Measurements from ENCODE around the gene PGPEP1. TPM values are rescaled to one million over a fixed set of nuclear protein-coding genes. Genes with fewer than 3 reads are reported as not detected.
"Not testable (repeated sequence)": the region's sequence is repeated elsewhere in the genome, so short reads cannot be mapped to it uniquely, and the experiment has no call there.

The PGPEP1 gene
- total RNA-seq, 2 donors from 2014 or later = 38.9 to 46.0 TPM

DNA sequence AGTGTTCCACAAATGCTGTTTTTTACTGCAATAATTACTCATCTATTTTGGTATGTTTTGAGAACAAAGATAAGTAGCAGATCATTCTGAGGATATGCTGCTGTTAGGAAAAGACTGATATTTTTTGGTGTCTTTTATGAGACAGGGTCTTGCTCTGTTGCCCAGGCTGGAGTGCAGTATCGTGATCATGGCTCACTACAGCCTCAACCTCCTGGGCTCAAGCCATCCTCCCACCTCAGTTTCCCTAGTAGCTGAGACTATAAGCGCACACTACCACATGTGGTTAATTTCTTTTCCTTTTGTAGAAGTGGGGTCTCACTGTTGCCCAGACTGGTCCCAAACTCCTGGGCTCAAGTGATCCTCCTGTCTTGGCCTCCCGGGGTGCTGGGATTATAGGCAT lies 27.0 kb upstream of the PGPEP1 start:
- no peak for ATAC-seq (replicated peaks)
- Mint-ChIP-seq H3K27me3 (no peaks in the 10 kb centered on the region), H3K4me1 (no peaks in the 10 kb centered on the region), H3K4me3 (no peak overlapping the region), H3K9me3 (no peaks in the 10 kb centered on the region), H3K27ac (no peak overlapping the region), H3K36me3 (ENCODE audit: low read depth) (peaks cover 65% of the 10 kb centered on the region)

DNA sequence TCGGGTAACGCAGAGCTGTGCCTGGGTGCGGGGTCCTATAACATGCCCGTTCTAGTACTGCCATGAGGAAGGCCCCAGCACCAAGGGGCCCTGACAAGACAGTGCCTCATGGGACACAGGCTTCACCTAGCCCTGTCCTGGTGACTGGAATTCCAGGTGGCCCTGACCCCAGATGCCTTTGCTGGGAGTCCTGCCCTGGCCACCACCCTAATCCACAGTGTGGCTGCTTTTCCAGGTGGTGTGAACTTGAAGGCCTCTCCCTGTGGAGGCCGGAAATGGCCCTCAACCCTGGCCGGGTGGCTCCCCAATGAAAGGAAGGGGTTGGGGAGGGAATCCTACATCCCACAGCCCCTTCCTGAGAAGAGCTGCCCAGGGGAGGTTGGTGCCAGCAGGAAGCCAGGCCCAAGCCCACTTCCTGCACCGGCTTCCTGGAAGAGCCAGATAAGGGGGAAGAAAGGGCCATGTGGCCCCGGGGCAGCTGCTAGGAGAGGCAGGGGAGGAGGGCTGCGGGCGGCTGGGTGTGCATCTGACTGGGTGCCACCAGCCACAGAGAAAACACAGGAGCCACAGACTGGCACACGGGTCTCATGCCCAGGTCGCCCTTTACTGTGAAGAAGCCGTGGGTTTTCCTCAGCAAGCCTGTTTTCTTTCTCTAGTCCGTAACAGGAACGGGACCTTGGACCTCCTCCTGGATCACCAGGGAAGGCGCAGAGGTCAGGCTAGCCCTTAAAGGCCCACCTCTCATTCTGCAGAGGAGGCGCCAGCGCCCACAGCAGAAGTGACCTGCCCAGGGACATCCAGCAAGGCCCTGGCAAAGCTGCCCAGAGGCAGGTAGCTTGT lies 22.2 kb upstream of the PGPEP1 start:
- H3K27ac Mint-ChIP-seq = peak overlapping the region; percentile 92
- H3K4me3 Mint-ChIP-seq = peak overlapping the region; percentile 92
- peaks cover 75% of the 10 kb centered on the region for H3K36me3 Mint-ChIP-seq (ENCODE audit: low read depth)
- ATAC-seq (replicated peaks) = peak; percentile 47
- H3K9me3 Mint-ChIP-seq = no peaks in the 10 kb centered on the region
- no peaks in the 10 kb centered on the region for H3K27me3 Mint-ChIP-seq
- peaks cover 26% of the 10 kb centered on the region for H3K4me1 Mint-ChIP-seq

DNA sequence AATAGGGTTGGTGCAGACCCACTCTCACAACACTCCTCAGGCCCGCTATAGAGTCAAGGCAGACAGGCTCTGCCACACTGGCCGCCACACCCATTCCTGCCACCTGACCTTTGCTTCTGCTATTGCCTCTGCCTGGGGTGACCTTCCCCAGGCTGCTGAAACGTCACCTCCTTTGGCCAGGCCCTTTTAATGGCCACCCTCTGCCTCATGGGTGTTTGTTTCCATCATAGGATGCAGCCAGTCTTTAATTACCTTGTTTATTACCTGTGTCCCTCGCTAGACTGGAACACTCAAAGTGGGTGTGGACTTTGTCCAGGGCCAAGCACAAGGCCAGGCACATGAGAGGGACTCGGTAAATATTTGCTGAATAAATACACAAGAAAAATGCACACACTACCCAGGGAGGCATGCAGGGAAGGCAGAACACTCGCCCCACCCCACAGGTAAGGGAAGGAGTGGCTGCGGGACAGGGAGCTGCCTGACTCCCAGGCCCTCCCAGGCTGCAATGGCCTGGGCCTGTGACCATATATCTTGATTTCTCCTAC lies 20.7 kb upstream of the PGPEP1 start:
- peak overlapping the region; percentile 92 for H3K4me3 Mint-ChIP-seq
- no peaks in the 10 kb centered on the region for H3K27me3 Mint-ChIP-seq
- no peaks in the 10 kb centered on the region for H3K9me3 Mint-ChIP-seq
- no peak for ATAC-seq (replicated peaks)
- peaks cover 60% of the 10 kb centered on the region for H3K36me3 Mint-ChIP-seq (ENCODE audit: low read depth)
- peaks cover 30% of the 10 kb centered on the region for H3K4me1 Mint-ChIP-seq
- peak overlapping the region; percentile 61 for H3K27ac Mint-ChIP-seq

DNA sequence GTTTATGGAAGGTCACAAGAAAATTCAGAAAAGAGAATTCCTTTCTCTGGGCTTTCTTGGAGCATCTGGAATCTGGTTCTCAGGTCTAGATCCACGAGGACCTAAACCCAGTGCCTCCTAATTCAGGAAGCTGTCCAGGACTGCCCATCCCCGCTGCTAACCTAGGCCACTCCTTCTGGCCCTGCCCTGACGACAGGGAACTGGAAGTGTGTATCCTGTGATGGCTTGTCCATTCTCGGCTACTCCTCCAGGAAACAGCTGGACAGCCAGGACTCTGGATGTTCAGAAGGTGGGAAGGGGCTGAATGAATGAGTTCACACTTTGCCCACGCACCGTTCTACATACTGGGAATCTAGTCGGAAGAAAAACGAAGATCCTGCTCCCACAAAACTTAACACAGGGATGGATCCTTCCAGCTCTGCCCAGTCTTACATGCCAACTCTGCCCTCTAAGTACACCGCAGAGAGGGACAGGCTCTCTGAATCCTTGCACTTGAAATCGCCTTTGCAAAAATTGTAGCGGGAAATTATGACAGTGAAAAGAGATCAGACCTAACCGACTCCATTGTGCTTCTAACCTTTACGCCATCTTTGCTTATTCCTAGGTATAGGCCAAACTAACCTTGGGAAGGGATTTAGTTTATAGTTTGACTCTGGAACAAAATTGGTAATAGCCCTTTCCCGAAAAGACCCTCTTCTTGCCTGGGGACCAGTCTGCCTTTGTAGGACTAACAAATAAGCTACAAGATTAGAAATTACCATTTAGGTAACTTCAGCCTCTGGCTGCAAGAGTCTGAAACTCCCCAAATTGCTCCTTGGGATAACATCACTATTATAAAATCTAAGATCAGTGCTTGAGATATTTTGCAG lies 19.3 kb upstream of the PGPEP1 start:
- Mint-ChIP-seq H3K27me3 (no peaks in the 10 kb centered on the region), H3K4me3 (peak overlapping the region; percentile 92), H3K36me3 (ENCODE audit: low read depth) (peaks cover 45% of the 10 kb centered on the region), H3K9me3 (no peaks in the 10 kb centered on the region), H3K4me1 (peaks cover 30% of the 10 kb centered on the region), H3K27ac (peak overlapping the region; percentile 94)
- ATAC-seq (replicated peaks) = no peak

DNA sequence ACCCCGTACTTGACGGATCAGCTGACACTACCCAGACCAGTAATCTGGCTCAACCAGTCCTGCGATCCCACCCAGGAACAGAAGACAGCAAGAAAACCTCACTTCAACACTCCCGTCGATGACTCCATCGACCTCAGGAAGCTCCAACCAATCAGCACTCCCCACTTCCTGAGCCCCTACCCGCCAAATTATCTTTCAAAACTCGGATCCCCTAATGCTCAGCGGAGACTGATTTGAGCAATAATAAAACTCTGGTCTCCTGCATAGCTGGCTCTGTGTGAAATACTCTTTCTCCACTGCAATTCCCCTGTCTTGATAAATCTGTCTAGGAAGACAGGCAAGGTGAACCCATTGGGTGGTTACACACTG lies 18.7 kb upstream of the PGPEP1 start:
- Mint-ChIP-seq H3K9me3 (no peaks in the 10 kb centered on the region), H3K36me3 (ENCODE audit: low read depth) (peaks cover 41% of the 10 kb centered on the region), H3K27me3 (no peaks in the 10 kb centered on the region), H3K27ac (peak overlapping the region; percentile 94), H3K4me3 (peak overlapping the region; percentile 92), H3K4me1 (peaks cover 30% of the 10 kb centered on the region)
- ATAC-seq (replicated peaks) = no peak

DNA sequence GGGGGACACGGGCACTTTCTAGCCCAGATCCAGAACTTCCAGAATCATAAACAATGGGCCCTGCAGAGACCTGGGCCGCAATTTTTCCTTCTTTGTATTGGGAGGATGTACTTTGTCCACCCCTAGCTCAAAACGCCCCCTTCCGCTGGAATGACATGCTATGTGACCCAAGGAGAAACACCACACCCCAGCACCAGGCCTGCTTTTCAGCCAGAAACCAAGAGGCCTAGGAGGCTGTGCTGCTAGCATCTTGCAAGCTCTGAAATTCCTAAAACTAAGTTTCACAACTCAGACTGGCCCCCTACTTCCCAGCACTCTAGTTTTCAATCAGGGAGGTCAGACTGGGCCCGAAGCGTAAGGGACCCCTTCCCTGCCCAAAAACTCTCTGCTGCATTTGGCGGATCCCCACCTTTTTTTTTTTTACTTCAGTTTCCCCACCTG lies 18.1 kb upstream of the PGPEP1 start:
- Mint-ChIP-seq H3K4me1 (peaks cover 30% of the 10 kb centered on the region), H3K27me3 (no peaks in the 10 kb centered on the region), H3K27ac (peak overlapping the region; percentile 94), H3K4me3 (peak overlapping the region; percentile 92), H3K9me3 (no peaks in the 10 kb centered on the region), H3K36me3 (ENCODE audit: low read depth) (peaks cover 40% of the 10 kb centered on the region)
- ATAC-seq (replicated peaks) = peak; percentile 24

DNA sequence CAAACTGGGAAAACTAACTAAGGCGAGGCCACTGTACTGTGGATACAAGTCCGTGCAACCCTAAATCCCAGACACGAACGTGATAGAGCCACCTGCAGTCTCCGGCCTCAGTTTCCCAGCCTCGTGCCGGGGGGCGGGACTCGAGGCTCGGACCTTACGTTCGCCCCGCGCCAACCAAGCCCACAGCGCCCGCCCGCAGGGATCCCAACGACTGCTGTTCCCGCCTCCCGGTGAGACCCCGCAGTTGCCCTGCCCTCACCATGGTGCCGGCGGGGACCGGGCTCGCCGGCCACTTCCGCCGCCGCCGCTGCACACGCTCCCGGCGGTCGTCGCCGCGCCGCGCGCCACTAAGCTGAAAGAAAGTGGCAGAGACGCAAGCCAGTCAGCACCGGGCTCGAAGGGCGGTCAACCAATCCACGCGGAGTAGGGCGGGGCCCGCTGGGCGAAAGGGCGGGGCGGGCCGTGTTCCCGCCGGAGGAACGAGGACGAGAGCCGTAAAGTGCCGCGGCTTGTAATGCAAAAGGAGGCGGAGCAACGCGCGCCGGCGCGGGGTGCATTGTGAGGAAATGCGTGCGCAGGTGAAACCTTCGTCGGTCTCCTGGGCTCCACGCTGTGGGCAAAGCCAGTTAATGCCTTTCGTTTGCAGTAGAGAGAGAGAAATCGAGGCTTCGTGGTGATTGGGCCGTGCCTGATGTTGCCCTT lies 17.5 kb upstream of the PGPEP1 start, which contains the start of gene LSM4:
LSM4 (minus strand) TSS at position 318 of the 702 bp plus-strand sequence; CDS start at position 262, 56 bp downstream.
- Mint-ChIP-seq H3K36me3 (ENCODE audit: low read depth) (peaks cover 37% of the 10 kb centered on the region), H3K4me1 (peaks cover 30% of the 10 kb centered on the region), H3K4me3 (peak within 1 kb of the TSS; percentile 92), H3K9me3 (no peaks in the 10 kb centered on the region), H3K27me3 (no peaks in the 10 kb centered on the region), H3K27ac (peak within 1 kb of the TSS; percentile 94)
- peak; percentile 95 for ATAC-seq (replicated peaks)

DNA sequence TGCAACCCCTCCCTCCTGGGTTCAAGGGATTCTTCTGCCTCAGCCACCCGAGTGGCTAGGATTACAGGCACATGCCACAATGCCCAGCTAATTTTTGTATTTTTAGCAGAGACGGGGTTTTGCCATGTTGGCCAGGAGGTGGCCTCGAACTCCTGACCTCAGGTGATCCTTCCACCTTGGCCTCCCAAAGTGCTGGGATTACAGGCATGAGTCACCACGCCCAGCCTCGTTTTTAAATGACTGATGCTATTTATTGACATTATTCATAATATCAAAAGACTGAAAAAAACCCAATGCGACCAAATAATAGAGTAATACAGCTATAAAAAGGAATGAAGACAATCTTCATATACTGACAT lies 16.0 kb upstream of the PGPEP1 start:
- Mint-ChIP-seq H3K36me3 (ENCODE audit: low read depth) (peaks cover 29% of the 10 kb centered on the region), H3K4me1 (peaks cover 30% of the 10 kb centered on the region), H3K4me3 (peak overlapping the region; percentile 92)
- not testable (repeated sequence) for H3K27me3 Mint-ChIP-seq; ATAC-seq (replicated peaks); H3K9me3 Mint-ChIP-seq; H3K27ac Mint-ChIP-seq

DNA sequence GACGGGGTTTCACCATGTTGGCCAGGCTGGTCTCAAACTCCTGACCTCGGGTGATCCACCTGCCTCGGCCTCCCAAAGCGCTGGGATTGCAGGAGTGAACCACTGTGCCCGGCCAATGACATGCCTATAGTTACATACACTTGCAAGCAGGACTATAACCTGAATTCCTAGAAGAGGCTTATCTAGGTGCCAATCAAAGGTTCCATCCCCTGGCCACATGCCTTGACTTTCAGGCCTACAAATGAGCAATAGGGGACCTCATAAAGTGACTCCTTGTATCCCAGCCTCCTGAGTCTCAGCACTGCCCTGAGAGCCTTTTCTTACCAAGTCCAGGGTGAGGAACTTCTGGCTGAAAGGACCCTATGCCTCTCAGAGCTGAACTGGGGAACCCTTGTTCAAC lies 13.6 kb upstream of the PGPEP1 start:
- Mint-ChIP-seq H3K4me1 (peaks cover 19% of the 10 kb centered on the region), H3K27ac (no peak overlapping the region), H3K27me3 (no peaks in the 10 kb centered on the region), H3K36me3 (ENCODE audit: low read depth) (peaks cover 8% of the 10 kb centered on the region), H3K9me3 (no peaks in the 10 kb centered on the region), H3K4me3 (no peak overlapping the region)
- no peak for ATAC-seq (replicated peaks)

DNA sequence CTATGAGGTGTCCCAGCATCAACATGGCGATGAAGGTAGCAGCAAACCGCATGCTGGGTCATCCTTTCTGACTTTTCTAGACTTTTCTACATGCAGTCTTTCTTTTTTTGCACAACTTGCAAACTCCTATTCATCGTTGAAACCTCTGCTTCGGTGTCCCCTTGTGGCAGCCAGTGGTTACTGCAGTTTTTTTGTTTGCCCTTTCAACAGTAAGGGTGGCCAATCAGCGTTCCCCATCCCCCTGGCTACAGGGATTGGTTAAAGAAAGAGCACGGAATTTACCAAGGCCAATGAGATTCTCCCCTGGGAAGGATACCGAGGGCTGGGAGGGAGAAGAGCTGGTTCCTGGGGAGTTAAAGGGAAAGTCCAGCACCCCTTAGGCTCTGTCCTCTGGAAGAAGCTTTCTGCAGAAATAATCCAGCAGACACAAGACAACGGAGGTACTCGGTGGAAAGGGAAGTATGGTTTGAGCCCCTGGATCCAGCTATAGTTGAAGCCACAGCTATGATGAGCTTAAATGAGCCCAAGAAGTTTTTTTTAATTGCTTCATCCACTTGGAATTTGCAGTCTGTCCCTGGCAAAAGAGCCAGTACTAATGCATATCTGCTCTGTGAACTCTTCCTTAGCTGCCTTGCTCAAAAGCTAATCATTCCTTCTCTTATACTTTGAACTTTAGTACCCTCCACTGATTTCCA lies 11.9 kb upstream of the PGPEP1 start:
- ATAC-seq (replicated peaks) = peak; percentile 100
- Mint-ChIP-seq H3K4me1 (peaks cover 10% of the 10 kb centered on the region), H3K4me3 (peak overlapping the region; percentile 74), H3K9me3 (no peaks in the 10 kb centered on the region), H3K27me3 (no peaks in the 10 kb centered on the region), H3K36me3 (ENCODE audit: low read depth) (no peaks in the 10 kb centered on the region), H3K27ac (peak overlapping the region; percentile 83)

DNA sequence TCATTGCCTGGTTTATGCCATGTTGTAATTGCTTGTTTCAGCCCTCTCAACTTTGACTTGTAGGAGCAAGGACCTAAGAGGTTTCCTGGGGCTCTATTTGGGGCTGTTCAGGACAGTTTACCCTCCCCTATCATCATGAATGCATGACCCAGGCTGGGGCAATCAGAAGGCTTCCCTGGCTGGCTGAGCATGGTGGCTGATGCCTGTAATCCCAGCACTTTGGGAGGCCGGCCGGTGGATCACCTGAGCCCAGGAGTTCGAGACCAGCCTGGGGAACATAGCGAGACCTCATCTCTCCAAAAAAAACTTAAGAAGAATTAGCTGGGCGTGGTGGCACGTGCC lies 11.4 kb upstream of the PGPEP1 start:
- no peaks in the 10 kb centered on the region for H3K27me3 Mint-ChIP-seq

DNA sequence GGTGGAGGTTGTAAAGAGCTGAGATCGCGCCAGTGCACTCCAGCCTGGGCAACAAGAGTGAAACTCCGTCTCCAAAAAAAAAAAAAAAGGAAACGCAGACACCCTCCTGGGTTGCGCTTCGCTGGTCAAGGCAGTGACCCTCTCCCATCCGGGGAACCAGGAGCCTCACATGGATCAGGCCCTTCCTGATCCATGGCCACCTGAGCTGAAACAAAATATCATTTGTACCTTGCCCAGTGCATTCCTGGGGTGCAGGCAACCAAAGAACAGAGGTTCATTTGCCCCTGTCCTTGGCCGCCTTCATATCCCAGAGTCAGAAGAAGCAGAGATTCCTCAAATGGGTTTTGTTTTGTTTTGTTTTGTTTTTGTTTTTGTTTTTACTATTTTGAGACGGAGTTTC lies 9.5 kb upstream of the PGPEP1 start:
- Mint-ChIP-seq H3K27me3 (no peaks in the 10 kb centered on the region), H3K36me3 (ENCODE audit: low read depth) (no peaks in the 10 kb centered on the region), H3K4me1 (peaks cover 8% of the 10 kb centered on the region), H3K27ac (no peak overlapping the region), H3K9me3 (no peaks in the 10 kb centered on the region), H3K4me3 (no peak overlapping the region)
- ATAC-seq (replicated peaks) = no peak

More for the DNA sequence above, 11.4 kb upstream of the PGPEP1 start:
- no peaks in the 10 kb centered on the region for H3K36me3 Mint-ChIP-seq (ENCODE audit: low read depth)
- peak overlapping the region; percentile 74 for H3K4me3 Mint-ChIP-seq
- no peak overlapping the region for H3K27ac Mint-ChIP-seq
- no peak for ATAC-seq (replicated peaks)
- no peaks in the 10 kb centered on the region for H3K9me3 Mint-ChIP-seq
- peaks cover 8% of the 10 kb centered on the region for H3K4me1 Mint-ChIP-seq

DNA sequence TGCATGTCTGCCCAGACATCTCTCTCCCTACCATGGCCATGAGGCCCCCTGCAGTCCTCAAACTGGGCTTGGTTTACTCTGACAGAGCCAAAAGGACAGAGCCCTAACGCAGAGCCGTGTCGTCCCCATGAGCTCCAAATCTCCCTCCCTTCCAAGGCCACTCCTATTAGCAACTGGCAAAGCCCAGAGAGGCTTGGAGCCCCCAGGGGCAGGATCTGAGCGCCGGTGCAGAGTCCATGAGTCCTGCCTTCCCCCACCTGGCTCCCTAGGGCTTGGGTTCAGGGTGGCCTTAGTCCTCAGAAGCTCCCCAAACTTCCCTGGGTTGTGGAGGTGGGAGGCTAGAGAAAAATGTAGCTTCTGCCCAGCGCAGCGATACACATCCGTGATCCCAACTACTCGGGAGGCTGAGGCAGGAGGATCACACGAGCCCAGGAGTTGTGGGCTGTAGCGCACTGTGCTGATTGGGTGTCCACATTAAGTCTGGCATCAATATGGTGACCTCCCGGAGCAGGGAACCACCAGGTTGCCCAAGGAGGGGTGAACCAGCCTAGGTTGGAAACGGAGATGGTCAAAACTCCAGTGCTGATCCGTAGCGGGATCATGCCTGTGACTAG lies 7.4 kb upstream of the PGPEP1 start:
- Mint-ChIP-seq H3K9me3 (no peaks in the 10 kb centered on the region), H3K4me1 (peaks cover 8% of the 10 kb centered on the region), H3K27ac (no peak overlapping the region), H3K36me3 (ENCODE audit: low read depth) (no peaks in the 10 kb centered on the region), H3K4me3 (no peak overlapping the region), H3K27me3 (no peaks in the 10 kb centered on the region)
- ATAC-seq (replicated peaks) = no peak
